GM15510 (cell line): ENCODE data around the gene SRCIN1.

ENCODE experiments used
- POLR2A ChIP-seq: IDR thresholded peaks from 3 replicates; pipeline ENCODE4 v1.6.1; 2011; ENCODE audit warnings: borderline replicate concordance; ENCODE audit not compliant: insufficient read length; ENCODE audit errors: extremely low read depth

The SRCIN1 gene

DNA sequence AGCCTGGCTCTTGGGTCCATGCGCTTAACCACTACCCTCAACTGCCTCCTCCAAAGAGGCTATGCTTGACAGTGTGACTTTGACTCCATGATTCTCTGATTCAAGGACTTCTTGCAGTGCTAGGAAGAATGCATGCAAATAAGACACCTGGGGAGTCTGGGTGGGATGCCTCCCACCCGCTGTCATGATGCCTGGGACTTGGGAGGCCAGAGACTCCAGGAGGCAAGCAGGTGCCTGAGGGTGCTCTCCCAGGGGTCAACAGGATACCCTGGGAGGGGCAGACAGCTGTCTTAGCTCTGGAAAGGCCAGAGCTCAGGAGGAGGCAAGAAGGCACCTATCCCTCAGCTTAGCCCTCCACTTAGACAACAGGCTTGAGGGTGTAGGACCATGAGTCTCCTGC, 38.4 kb downstream of the SRCIN1 start:
- TF ChIP-seq POLR2A = no peak

DNA sequence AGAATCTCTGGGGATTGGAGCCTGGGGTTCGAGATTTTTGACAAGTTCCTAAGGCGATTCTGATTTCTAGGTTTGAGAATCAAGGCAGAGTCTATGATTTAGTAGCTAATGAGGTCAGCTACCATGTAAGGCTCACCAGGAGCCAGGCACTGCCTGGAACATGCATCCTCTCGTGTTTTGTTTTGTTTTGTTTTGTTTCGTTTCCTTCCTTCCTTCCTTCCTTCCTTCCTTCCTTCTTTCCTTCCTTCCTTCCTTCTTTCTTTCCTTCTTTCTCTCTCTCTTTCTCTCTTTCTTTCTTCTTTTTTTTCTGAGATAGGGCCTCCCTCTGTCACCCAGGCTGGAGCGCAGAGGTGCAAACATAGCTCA, 39.1 kb downstream of the SRCIN1 start:
- TF ChIP-seq POLR2A = no peak

DNA sequence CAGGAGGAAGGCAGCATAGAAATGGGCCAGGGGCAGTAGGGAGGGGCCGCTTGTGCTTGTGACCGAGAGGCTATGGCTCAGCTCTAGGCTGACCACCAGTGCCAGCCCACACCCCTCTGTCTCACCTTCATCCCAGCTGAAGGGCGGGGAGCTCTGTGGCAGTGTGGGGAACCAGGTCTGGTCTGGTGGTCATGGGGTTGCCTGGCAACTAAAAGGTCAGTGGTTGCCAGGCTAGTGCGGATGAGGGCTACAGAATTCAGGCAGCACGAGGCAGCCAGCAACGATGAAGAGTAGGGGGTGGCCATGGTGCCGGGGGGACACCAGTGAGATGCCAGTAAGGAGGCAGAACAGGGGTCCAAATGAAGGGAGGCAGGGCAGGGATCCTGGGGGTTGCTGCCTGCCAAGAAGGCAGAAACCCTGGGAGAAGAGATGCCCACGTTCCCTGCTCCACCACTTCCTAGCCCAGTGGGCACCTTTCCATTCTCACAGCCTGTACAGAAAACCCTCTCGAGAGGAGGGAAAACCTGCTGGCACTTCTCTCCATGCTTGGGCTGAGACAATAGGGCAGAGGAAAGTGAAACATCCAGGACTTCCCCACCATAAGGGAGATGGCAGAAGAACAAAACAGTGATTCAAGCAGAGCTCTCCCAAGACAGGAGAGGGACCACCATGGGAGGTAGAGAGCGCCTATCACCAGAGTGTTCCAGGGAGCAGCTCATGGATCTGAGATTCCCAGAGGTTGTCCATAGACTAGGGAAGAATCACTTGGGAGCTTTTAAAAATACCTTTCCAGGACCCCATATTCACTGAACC, 39.7 kb downstream of the SRCIN1 start:
- TF ChIP-seq POLR2A = no peak

DNA sequence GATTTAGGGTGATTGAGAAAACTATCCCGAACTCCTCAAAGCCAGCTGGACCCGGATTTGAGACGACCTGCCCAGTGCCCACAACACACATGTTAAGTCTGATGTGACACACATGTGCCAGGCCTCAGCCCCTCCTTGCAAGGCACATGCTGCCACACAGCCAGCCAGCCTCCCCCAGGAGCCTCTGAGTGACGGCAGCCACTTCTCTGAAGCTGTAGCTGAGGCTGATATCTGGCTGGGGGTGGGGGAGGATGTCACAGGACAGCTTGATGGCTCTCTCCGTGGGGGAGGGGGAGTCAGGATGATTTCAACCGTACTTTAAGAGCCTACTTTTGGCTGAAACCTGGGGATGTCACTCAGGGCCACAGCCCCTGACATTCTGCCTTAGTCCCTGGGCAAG, 40.9 kb downstream of the SRCIN1 start:
- no peak for TF ChIP-seq POLR2A

DNA sequence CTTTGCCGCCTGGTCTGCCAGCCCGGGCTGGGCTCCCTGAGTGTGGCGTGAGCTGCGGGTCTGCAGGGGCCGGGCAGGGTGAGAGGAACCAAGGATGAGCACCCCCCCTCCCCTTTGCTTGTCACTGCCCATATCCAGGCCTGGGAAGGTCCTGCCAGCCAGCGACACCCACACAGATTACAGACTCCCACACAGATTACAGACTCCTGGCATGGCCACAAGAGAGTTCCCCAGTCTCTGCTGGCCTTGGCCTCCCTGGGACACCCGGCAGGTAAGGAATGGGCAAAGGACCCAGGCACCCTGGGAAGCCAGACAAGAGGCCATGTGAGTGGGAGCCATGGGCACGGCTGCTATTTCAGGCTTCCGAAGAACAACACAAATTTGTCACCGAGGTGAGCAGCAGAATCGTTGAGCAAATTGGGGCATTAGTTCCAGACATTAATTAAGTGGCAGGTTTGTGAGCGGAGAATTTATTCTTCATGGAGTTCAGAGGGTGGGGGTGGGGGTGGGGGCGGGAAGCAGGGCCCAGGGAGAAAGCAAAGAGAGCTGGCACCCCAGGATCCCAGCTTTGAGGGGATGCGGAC, 41.4 kb downstream of the SRCIN1 start:
- no peak for TF ChIP-seq POLR2A

DNA sequence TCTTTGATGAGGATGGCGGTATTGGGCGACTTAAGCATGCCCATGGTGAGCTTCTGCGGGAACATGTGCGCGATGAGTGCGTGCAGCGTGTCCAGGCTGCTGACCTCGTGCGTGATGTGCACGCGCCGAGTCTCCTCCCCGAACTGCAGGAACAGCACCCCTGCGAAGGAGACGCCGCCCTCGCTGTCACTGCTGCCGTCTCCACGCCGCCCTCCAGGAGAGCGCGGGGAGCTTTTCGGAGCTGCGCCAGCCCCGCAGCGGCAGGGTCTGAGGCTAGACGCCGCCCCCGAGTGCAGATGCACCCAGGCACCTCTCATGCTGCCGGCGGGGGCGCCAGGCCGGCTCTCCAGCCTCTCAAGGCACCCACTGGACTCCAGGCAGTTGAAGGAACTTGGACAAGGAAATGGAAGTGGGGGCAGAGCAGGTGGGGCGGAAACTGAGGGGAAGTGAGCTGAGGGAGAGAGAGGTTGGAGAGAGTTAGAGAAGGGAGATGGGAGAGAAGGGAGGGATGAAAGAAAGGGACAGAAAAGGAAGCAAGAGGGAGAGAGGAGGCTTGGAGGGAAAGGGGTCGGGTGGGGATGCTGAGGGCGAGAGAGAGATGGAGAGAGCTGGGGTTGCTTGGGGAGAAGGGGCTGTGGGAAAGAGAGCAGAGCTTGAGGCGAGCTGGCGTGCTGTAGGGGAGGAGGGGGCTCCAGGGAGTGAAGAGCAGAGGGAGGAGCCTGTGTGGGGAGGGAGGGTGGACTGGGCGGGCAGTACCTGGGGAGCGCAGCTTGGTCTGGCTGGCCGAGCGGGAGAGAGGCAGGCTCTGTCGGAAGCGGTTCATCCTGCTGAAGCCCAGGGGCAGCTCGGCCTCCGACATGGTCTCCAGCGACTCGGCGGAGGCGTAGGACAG, 42.1 kb downstream of the SRCIN1 start:
- no peak for TF ChIP-seq POLR2A

DNA sequence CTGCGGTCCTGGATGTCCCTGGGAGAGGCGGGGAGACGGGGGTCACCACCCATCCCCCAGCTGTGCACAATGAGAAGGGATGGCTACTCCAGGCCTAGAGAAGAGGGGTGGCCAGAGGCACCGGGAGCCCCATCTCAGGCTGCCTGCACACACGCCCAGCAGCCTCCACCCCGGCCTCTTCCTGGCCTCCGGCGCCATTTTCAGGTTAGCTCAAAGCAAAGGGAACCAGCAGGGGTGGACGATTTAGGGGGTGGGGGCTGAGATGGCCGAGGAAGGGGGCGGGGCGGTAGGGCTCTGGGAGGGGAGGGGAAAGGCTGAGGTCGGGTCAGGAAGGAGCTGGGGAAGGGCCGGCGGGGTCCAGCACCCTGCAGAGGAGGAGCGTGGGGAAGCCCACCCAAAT, 42.8 kb downstream of the SRCIN1 start:
- TF ChIP-seq POLR2A = no peak

DNA sequence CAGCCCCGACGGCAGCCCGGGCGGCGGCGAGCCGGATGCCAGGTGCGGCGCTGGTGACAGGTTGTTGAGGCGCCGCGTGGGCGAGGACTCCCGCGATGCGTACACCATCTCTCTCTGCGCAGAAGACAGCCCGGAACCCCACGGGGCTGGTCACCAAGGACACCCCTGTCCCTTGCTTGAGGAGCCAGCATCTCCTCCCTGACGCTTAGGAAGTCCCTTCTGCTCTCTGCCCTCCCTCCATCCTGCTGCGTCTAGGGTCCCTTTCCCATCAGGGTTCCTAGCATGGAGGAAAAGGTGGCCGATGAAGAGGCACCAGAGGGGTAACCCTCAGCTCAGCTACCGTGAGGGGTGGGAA, 43.6 kb downstream of the SRCIN1 start:
- no peak for TF ChIP-seq POLR2A

DNA sequence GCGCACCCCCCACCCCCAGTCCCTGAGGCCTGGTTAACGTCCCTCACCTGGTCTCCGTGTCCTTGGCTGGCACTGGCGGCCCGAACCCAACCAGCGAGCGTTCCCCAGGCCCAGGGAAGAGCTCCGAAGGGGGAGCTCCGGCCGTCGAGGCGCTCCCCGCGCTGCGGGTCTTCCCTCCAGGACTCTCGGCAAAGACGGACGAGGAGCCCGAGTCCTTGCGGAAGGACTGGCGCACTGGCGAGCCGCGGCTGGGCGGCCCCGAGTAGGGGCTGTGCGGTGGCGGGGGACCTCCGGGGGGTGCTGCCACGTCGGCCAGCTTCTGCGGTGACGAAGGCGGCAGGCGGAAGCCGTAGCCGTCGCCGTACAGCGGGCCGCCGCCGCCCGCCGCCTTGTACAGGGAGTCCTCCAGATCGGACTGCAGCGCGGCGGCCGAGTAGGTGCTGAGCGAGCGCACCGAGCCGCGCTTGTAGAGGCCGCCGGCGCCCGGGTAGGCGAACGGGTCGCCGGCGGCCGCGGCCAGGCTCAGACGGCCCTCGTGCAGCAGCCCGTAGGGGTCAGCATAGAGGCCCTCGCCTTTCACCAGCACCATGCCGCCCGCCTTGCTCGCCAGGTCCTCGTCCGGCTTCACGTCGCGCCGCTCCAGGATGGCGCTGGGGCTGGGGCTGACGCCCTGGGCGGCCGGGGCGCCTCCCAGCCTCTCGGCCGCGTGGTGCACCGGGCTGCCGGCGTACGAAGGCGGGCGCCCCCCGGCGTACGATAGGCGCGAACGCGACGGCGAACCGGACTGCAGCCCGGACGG, 44.1 kb downstream of the SRCIN1 start:
- no peak for TF ChIP-seq POLR2A

DNA sequence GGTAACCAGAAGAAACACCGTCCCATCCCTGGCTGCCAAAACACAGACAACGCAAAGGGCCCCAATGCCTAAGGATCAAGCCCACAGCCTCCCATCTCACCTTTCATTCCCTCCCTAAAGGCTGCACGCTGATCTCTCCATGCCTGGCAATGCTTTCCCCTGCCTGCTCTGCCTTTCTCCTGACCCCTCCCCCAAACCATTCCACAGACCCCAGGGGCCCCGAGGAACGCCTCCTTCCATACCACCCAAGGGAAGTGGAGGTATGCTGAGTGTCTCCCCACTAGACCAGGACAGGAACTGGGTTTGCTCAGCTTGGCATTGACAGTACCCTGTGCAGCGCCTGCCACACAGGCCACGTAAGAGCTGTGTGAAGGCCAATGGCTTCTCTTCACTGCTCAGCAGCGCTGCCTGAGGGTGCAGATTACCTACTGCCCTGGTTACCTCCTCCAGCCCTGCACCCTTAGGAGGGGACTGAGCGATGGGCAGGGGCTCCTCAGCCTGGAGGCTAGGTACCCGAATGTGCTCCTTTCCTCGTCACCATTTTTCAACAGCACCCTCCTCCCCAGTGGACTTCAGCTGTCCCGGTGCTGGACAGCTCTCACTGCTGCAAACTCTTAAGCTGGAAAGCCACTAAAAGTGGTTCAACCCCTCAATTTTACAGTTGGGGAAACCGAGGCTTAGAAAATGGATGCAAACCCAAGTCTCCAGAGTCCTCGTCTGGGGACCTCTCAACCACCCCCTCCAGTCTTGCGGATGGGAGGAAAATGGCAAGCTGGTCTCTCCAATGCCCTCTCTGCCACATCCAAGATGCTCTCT, 45.0 kb downstream of the SRCIN1 start:
- TF ChIP-seq POLR2A = no peak

DNA sequence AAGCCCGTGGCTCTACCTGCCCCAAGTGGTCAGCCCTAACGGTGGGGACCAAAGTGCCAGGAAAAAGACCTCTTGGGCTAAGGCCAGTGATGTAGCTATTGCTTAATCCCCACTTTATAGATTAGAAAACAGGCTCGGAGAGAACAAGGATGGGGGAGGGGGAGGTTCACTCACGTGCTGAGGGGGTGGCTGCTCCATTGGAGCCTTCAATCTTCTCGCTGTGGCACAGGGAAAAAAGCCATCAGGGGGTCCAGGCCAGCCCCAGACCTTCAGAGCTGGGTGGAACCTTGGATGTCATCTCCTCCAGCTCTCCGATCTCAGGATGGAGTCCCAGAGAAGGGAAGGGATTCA, 45.9 kb downstream of the SRCIN1 start:
- no peak for TF ChIP-seq POLR2A

DNA sequence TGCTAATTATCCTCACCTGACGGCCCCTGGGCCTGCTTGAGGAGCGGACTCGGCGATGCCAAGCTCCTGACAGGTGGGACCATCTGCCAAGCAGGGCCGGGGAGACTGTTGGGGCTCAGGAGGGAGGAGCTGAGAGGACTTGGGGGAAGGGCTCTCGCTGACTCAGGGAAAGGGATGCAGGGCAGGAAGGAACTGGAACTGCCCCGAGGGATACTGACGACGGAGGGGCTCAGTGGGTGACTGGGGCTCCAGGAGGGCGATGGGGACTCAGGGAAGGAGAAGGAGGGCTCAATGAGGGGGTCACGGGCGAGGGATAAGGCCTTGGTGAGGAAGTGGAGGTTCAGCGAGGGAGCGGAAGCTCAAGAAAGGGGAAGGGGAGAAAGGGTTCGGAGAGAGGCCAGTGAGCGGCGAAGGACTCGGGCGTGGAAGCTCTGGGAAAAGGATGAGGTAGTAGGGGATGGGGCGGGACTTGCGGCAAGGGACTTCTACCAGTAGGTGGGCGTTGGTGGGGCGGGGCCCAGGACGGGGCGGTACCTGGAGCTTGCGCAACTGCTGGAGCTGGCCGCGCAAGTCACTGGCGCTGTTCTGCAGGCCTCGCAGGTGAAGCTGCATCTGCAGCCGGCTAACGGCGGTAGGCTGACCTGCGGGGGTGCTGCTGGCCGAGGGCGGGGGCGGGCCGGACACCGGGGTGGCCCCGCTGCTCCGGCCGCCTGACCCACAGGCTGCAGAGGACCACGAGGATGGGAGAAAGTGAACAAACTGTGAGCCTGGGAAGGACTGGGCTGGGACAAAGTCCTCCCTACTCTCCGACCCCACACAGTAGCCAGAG, 46.5 kb downstream of the SRCIN1 start:
- TF ChIP-seq POLR2A = no peak

DNA sequence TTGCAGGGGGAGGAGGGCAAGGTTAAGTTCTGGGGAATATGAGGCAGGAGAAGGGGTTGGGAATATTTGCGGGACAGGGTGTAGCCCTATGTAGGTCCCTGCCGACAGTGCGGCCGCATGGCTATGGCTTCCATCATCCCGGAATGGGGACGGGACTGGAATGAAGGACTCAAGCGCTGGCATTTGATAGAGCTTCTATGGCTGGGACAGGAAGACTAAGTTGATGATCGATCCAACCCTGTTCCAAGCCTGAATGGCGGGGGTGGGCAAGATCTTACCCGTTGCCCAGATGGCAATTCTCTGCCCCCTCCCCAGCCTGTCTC, 47.1 kb downstream of the SRCIN1 start:
- no peak for TF ChIP-seq POLR2A
